Mesenteric fat pad (tissue), 1 donor: ENCODE data around the gene MCTP1. TPM values are rescaled to one million over a fixed set of nuclear protein-coding genes. Genes with fewer than 3 reads are reported as not detected.
"Not testable (repeated sequence)": the region's sequence is repeated elsewhere in the genome, so short reads cannot be mapped to it uniquely, and the experiment has no call there.

Experiments used
- DNase-seq: peaks from one replicate; pipeline ENCODE4 v3.0.0-alpha.2; 2020; ENCODE audit warnings: low spot score
- total RNA-seq: library from RNA; stranded (reverse); fragmentation: NEBNext Ultra II Directional; extraction: Animal tissue kit (Norgen Biotek cat#: 25700); gene quantifications from one replicate; pipeline ENCODE4 v1.2.1, GENCODE V29; 2021
- donor health status: DM: yes; HTN: yes; CAD: no.

The MCTP1 gene
- total RNA-seq, 1 donor from 2014 or later, result 37.5 TPM

DNA sequence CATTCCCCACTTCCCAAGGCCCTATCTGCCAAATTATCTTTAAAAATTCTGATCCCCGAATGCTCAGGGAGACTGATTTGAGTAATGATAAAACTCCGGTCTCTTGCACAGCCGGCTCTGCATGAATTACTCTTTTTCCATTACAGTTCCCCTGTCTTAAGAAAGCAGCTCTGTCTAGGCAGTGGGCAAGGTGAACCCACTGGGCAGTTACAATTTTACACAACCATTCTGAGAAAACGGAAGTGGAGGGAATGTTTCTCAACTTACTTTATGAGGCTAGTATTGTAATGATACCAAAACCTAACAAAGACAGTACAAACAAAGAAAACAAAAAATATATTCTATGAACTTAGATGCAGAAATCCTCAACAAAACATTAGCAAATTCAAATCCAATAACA lies 100.0 kb downstream of the MCTP1 start:
- no peak for DNase-seq

DNA sequence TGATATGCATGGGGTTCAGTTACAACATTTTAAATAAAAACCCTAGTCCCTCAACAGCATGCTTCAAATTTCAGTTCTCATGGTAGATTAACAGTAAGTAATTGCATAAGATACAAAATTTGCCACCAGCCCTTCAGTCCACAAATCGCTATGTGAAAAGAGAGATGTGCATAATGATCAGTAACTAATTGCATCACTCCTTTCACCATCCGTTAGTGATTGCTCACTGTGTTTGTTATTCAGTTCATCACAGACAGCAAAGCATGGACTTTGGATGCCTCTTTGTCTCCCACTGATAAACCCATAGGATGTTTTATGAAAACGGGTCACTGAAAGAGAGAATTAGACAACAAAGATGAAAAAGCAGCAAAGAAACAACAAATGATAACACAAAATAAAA lies 103.2 kb downstream of the MCTP1 start:
- DNase-seq, result no peak

DNA sequence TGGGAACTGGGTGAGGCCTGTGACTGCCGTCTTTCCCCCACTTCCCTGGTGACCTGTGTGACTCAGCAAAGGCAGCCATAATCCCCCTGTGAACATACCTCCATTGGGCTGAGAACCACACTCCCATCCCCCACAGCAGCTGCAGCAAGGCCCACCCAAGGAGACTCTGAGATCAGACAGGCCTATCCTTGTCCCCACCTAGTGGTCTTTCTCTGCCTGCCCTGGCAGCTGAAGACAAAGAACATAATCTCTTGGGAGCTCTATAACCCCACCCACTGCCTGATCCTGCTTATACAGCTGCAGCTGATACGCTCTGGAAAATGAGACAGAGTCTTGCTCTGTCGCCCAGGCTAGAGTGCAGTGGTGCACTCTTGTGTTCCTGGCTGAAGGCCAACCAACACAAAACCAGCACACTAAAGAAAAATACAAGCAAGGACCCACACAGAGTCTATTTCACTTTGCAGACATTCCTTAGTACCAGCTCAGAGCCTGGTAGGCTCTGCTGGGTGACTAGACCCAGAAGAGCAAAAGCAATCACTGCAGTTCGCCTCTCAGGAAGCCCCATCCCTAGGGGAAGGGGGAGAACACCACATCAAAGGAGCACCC lies 106.7 kb downstream of the MCTP1 start:
- DNase-seq, result no peak

DNA sequence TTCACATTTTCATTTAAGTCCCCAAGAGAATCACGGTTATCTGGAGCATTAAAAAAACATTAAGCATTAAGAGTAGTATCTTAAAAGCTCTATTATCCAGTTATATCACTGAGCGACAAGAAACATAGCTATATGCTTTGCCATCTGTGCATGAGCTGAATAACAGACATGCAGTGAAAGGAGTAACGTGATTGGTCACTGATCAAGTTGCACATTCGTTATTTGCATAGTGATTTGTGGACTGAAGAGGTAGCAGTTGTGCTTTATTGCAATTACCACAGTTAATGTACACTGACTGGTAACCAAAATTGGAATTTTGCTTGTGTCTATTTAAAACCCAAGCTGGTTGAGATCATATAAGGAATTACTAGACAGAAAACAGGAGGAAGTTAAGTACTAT lies 107.4 kb downstream of the MCTP1 start:
- DNase-seq, result no peak

DNA sequence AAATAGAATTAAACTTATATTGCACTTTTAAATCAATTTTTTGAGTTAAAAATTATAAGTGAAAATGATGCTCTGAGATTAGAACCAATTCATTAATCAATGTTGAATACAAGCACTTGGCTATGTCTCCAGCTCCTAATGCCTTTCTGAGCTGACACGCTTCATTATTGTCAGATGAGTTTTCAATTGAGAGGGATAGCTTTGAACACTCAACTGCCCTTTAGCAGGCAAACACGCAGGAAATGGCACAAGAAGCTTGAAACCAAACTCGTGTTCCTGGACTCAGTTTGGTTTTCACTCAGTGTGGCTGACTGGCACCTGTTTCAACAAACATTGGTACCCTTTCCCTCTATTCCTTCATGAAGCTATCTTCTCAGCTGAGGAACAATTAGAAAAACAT lies 109.8 kb downstream of the MCTP1 start:
- no peak for DNase-seq

DNA sequence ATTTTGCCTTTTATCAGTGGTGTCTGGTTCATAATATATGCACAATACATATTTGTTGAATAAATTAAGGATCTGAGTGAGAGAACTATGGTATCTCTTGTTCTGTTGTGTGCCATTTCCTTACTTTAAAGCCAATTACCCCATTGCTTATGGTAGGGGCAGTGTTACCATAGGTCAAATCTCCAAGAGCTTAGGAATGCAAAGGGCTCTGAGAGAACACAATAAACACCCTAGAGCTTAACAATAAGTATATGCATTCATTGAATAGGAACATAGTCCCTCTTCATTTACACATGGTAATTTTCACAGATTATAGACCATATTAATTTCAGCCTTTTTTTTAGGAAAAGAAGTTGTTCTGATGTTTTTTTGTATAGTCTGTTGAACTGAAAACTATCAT lies 112.2 kb downstream of the MCTP1 start:
- DNase-seq, result no peak

DNA sequence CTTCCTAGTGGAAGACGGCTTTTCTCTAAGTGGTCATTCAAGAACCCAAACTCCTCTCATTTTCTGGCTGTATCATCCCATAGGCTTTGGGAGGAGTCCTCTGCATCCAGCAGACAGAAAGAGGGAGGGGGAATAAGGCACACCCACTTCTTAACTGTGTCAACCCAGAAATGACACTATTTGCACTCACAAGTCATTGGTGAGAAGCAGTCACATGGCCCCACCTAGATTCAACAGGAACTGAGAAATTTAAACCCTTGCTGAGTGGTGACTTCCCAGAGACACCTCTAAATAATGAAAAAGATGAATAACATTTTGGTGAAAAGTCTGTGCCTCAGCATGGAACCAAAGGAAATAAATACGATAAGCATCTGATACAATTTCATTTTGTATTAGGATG lies 120.0 kb downstream of the MCTP1 start:
- DNase-seq, result no peak

DNA sequence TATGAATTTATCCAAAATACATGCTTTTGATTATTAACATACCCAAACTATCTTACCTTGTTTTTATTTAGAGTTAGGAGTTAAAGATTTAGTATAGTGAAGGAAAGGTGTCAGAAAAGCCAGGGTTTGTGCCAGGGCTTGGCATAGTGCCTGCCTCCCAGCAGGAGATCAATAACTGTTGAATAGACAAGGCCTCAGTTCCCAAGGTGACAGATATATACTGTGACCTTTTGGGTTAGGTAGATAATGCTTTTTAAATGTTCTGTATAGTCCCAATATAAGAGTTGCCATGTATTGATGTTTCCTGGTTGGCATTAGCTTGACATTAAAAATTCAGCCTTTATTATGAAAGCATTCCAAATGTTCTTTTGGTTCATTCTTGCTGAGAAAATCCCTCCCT lies 121.8 kb downstream of the MCTP1 start:
- no peak for DNase-seq

DNA sequence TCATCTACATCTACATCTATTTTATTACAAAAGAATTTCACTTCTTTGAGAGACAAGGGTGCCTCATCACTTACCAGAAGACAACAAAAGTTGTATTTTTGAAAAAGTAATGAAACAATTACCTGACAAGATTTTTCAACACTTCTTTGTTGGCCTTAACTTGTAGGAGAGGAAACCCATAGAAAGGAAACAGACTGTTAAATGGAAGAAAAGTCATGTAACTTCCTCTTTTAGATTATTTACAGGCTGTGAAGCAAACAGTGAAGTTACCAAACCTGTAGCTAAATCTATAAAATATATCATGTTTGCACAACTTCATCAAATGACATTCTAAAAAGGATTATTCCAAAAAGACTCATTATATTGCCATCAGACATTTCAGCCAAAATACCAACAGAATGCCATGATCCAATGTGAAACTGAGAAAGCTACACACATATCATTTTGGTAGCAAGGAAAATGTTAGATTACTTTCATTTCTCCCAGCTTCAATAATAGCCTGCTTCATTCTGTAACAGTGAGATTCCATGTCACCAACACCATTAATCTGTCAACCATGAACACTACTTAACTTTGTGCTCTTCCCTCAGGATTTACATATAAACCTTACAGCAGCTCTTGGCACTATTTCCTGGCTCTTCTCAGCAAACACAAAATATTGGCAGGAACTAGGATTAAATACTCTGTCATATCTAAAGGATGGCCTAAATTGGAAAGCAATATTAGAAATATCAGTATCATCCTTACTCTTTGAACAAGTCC lies 122.5 kb downstream of the MCTP1 start:
- DNase-seq, result no peak

DNA sequence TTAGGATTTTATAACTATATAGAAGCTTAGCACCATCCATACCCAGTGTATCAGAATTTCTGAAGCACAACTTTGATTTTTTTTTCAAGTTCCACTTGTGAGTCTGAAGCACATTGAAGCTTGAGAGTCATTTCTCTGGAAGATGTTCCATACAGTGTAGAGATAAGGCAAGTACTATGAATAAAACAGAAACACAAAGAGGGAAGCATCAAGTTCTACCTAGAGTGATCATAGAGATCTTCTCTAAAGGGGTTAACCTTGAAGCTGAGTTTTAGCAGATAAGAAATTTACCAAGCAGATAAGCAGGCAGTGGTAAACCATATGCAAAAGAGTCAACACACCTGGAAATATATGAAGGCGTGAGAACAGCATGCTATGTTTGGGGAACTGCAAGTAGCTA lies 125.3 kb downstream of the MCTP1 start:
- DNase-seq, result no peak

DNA sequence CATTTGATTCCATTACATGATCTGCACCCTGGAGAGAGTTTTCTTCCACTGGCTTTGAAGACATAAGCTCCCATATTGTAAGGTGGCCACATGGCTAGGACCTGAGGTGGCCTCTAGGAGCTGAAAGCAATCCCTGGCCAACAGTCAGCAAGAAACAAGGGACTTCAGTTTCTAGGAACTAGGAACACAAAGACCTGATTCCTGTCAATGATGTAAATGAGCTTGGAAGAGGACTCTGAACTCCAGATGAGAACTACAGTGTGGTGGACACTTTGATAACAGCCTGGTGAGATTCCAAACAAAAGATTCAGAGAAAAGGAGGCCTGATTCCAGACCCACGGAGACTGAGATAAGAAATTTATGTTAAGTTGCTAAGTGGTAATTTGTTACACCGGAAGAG lies 129.0 kb downstream of the MCTP1 start:
- no peak for DNase-seq

DNA sequence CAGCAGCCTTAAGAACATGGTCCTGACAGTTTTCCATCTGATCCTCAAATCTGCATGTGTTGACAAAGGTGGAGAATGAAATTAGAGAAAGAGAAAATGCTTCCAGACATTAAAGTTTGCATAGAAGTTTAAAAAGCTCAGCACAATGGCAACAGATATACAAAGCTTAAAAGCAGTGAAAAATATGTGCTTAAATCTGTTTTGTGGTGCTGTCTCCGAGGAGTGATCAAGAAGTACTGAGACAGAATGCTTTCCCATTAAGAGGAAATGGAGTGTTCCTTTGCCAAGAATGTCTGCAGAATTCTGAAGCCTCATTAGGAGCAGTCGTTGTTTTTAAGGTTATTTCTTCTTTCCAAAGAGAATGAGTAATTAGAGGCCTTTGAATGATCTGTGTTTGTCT lies 131.4 kb downstream of the MCTP1 start:
- DNase-seq, result no peak

DNA sequence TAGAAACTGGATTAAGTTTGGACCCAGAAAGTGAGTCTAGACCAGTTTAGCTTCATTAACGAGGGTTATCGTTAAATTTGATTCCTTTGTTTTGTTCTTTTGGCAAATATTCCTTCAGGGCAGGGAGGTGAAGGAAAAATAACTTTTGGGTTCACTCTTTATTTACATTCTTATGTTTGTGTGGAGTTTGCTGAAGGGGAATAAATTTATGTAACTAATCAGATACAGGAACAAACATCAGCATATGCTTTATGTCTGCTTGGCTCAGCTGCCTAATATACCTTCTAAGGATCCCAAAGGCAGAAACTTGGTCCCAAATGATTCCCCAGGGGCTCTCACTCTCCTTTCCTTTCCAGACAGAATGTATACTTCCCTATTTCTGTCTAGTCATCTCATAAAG lies 132.4 kb downstream of the MCTP1 start:
- DNase-seq, result no peak

DNA sequence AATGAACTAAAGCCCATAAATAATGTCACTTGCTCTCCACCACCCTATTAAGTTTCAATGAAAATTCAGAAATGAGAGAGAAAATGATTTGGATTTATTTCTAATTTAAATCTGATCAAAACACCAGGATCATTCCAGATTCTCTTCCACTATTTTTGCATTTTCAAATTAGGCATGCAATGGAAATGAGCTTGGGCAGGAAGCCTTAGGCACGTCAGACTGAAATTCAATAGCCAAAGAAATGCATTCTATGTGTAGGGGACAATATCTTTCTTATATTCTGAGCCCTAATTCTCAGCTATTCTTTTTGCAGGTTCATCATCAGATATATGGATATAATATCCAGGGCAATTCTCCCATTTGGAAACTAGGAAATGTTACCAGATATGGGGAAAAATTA lies 132.8 kb downstream of the MCTP1 start:
- DNase-seq, result no peak

DNA sequence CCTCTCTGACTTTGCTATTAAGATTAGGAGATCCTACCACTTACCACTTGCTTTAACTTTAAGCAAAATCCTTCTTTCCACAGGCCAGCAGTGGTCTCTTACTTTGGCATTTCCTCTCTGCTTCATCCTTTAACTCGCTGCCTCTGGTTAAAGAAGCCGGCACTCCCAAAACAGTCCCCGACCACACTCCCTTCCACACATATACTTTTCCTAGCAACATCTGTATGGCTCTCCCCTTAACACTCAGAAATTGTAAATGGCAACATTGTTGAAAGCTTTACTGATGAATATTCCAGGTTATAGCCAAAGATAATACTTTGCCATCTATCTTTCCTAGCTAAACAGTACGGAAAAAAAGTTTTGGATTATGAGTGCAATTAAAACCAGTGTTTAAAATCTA lies 133.2 kb downstream of the MCTP1 start:
- DNase-seq, result no peak

DNA sequence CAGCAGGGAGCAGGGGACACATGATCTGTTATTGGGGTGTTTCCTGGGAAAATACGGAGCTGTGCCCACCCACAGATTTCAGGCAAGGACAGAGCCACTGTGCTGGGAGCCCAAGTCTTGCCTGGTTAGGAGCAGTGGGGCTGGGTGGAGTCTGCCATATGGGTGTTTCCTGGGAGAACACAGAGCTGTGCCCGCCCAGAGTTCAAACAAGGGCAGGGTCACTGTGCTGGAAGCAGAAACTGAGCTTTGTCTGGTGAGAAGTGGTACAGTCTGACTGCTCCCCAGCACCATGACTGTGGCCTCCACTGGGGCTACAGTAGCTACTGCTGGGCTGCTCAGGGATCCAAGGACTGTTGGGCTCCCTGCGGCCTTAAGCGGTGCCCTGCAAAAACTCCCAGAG lies 135.5 kb downstream of the MCTP1 start:
- DNase-seq, result no peak

DNA sequence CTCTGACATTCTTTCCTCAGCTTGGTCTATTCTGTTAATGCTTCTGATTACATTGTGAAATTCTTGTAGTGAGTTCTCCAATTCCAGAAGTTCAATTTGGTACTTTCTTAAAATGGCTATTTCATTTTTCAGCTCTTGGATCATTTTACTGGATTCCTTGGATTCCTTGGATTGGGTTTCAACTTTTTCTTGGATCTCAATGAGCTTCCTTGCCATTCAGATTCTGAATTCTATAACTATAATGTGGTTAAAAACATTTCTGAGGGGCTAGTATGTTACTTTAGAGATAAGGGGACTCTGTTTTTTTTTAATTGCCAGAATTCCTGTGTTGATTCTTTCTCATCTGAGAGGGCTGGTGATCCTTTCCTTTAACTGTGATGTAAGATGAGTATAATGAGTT lies 136.4 kb downstream of the MCTP1 start:
- no peak for DNase-seq

DNA sequence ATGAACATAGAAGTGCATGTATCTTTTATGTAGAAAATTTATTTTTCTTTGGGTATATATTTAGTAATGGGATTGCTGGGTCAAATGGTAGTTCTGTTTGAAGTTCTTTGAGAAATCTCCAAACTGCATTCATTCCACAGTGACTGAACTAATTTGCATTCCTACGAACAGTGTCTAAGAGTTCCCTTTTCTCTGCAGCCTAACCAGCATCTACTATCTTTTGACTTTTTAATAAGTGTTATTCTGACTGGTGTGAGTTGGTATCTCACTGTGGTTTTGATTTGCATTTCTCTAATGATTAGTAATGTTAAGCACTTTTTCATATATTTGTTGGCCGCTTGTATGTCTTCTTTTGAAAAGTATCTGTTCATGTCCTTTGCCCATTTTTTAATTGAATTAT lies 141.0 kb downstream of the MCTP1 start:
- DNase-seq, result not testable (repeated sequence)

DNA sequence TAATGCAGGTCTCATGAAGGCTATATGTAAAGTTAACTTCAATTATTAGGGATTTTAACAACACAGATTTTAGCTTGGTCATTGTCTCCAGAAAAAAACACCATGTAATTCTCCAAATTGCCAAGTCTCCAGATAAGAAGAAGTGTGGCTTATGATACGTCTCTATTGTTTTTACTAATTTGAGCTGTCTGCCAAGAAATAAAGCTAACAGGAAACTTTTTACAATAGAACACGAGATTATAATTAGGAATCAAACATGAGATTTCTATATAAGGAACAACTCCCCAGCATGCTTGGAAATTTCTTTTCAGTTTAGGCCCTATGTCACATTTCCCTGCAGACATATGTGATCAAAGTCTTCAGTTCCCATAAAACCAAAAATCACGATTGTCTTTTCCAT lies 142.7 kb downstream of the MCTP1 start:
- DNase-seq, result no peak

DNA sequence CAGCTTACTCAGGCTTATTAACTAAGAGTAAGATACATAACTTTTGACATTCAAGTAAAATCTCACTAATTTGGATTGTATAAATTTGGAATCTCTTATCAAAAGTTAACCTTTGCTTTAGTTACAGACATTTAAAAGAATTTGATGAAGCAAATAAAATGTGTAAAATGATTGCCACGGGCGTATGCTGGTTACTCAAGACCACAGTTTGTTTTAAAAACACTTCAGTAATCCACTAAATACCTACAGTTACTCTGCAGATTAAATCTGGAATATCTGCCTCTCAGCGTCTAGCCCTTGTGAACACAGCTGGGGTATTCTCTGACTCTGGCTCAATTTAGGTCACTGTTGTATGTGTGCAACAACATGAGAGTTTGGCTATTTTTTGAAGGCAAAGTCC lies 143.8 kb downstream of the MCTP1 start:
- DNase-seq, result no peak

DNA sequence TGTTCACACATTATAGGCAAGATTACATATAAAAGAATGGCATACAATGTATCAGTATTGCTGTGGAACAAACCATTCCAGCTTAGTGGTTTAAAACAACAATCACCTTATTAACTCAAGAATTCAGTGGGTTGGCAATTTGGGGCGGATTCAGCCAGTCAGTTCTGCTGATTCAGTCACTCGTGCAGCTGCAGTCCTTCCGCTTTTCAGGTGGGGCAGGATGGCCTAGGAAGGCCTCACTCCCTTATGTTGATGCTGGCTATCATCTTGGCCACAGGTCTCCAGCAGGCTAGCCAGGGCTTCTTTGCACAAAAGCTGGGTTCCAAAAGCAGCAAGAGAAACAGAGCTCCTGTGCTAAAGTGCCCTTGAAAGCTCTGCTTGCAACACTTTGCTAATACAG lies 150.6 kb downstream of the MCTP1 start:
- DNase-seq, result no peak

DNA sequence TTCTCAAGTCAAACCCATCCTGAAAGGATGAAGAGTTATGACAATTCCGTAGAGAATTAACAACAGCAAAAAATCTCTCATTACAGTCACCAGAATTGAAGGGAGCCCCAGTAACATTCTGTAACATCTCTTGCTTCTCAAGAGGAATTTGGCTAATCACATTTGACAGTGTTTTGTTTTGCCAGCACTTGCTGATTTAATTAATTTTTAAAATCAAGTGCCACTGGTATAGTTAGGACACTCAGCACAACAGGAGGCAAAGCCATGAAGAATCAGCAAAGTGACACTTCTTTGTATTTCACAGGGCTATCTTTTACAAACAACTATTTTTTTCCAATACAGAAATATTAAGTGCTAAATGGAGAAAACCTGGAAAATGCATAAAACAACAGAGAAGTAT lies 152.8 kb downstream of the MCTP1 start:
- no peak for DNase-seq

DNA sequence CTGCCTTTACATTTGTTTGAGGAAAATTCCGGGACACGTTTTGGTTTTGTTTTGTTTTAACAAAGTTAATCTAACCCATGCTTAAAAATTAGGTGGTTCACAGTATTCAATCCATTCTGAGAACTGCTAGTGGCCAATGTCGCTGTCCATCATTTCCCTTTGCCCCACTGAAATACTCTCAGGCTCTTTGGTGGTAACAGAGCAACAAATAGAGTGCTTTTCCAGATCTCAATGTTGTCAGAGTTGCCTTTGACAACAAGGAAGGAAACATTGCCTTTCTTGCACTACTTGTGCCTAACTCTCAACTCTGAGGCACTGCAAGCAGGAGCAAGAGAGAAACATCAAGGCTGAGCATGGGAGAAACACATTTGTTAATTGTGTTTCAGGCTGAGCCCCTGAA lies 154.0 kb downstream of the MCTP1 start:
- DNase-seq, result no peak
